Heart left ventricle (tissue), 16 donors: Measurements from ENCODE around the gene PTPRN2. TPM values are rescaled to one million over a fixed set of nuclear protein-coding genes. Genes with fewer than 3 reads are reported as not detected.

Source experiments
- ATAC-seq, 4 donors: fragments of 200-7000 bp; cut with Tn5 transposase; one replicate each; pipeline ENCODE4 v1.9.1; 2020 to 2022; ENCODE audit warnings: moderate library complexity in 4 of 4, mild to moderate bottlenecking in 3 of 4, moderate number of reproducible peaks in 1 of 4
- DNase-seq, 5 donors: peaks; one replicate each; pipeline ENCODE4 v3.0.0-alpha.2; 2020
- H3K27ac ChIP-seq, 12 donors: fragments of 200-600 bp; sonication (generic) in 4 of 12; one replicate each; pipeline versions ENCODE4 v1.5.0 to v1.8.0; 2016 to 2022; ENCODE audit warnings: mild to moderate bottlenecking in 2 of 12
- H3K27me3 ChIP-seq, 9 donors: fragments of 200-600 bp; sonication (generic) in 2 of 9; one replicate each; pipeline versions ENCODE4 v1.5.1 to v1.8.0; 2016 to 2022; ENCODE audit warnings: mild to moderate bottlenecking in 3 of 9
- H3K36me3 ChIP-seq, 9 donors: fragments of 200-600 bp; sonication (generic) in 2 of 9; one replicate each; pipeline versions ENCODE4 v1.5.0 to v1.8.0; 2018 to 2022; ENCODE audit warnings: mild to moderate bottlenecking in 2 of 9
- H3K4me1 ChIP-seq, 12 donors: fragments of 200-600 bp; sonication (generic) in 4 of 12; one replicate each; pipeline versions ENCODE4 v1.5.0 to v1.8.0; 2016 to 2022; ENCODE audit warnings: mild to moderate bottlenecking in 3 of 12
- H3K4me3 ChIP-seq, 12 donors: fragments of 200-600 bp; sonication (generic) in 4 of 12; one replicate each; pipeline versions ENCODE4 v1.5.0 to v1.8.0; 2017 to 2022; ENCODE audit warnings: mild to moderate bottlenecking in 9 of 12, moderate library complexity in 4 of 12
- H3K9me3 ChIP-seq, 12 donors: fragments of 200-600 bp; sonication (generic) in 4 of 12; one replicate each; pipeline versions ENCODE4 v1.5.0 to v1.8.0; 2016 to 2022; ENCODE audit warnings: mild to moderate bottlenecking in 1 of 12
- POLR2A ChIP-seq, 2 donors: fragments of 450-650 bp; IDR thresholded peaks; one replicate each; pipeline ENCODE4 v1.6.1; 2017; ENCODE audit warnings: antibody characterized with exemption in 2 of 2, mild to moderate bottlenecking in 2 of 2, moderate library complexity in 2 of 2
- WGBS, 4 donors: extraction: QIAGEN DNeasy Blood & Tissue Kit in 2 of 4; methylation state at CpG; one replicate each; pipeline versions ENCODE4 v1.1.5 to v1.1.7; 2013 to 2018; 5-methylcytosine and 5-hydroxymethylcytosine counted together
- intact Hi-C, 10 donors: fragments of 100-400 bp; cut with DNase I; formaldehyde crosslinking; loops; one replicate each; pipeline versions ENCODE4 v1.11.1 to v1.14.2; 2022
- polyA plus RNA-seq, 2 donors: library from polyadenylated mRNA; stranded (reverse); fragments of 200-250 nt; gene quantifications; one replicate each; pipeline ENCODE4 v1.2.3, GENCODE V29; 2013
- total RNA-seq, 9 donors: library from RNA; depleted of rRNA in 2 of 9; stranded (reverse); fragments of >200 nt in 2 of 9; fragmentation: NEBNext Ultra II Directional in 3 of 9; extraction: Animal tissue kit (Norgen Biotek cat#: 25700) in 3 of 9; gene quantifications; one replicate each; pipeline versions ENCODE4 v1.1.0 to v1.2.4, GENCODE V29; 2016 to 2023
- TF ChIP-seq, protein P1 (sequence below), 12 donors: fragments of 200-600 bp; sonication (generic) in 4 of 12; IDR thresholded peaks; one replicate each; pipeline versions ENCODE4 v1.5.0 to v1.8.0; 2018 to 2022; ENCODE audit warnings: antibody characterized with exemption in 12 of 12, mild to moderate bottlenecking in 5 of 12
- donor health status: ischemic (EF 13 %, LVEDD 7.1; RV severe dilation, severe dysfunction).
- donor health status: healthy with polysubstance abuse.
- donor health status: DM: no; HTN: yes; CAD: no.
- donor health status: DM: no; HTN: no; CAD: no.
- donor health status: ischemic (EF 25% LVEDD 6.9; RV normal size, moderate dysfunction).
- donor health status: ischemic (EF 25% LVEDD 5.7; RV mildly dilated, moderate dysfunction).
- donor health status: healthy.
- donor health status: DM: yes; HTN: yes; CAD: no.
- donor health status: ischemic (EF 35%, LVEDD 5.7; RV mildly dilated, moderate dysfunction).
- donor health status: nonischemic (EF 11% LVEDD 7.7; RV severe dilation, severe dysfunction).
- donor health status: DM: yes; HTN: yes; CAD: no.
- donor health status: PGD.
- donor health status: ischemic (EF 29% LVEDD 5.4; RV normal size, mild dysfunction).
- donor health status: nonischemic (EF 23%, LVEDD 6.1; RV moderate dilation, normal function).

PTPRN2 gene
- total and polyA plus RNA-seq, 11 donors = 0.61 to 2.3 (median 1.3) TPM

DNA sequence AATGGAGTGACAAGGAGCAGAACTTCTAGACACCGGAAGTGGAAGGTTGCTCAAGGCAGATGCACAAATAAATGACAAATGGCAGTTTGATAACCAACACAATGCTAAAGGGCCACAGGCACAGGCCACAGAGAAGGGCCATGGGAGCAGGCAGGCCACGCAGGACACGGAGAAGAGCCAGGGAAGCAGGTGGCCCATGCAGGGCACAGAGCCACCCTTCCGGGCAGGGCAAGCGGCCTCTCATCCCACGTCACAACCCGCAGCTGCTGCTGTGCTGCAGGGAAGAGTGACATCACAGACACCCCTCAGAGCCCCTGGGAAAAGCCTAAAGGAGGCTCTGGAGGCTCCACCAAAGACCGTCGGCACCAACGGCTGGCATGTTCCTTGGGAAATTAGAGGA, 328.5 kb downstream of the PTPRN2 start:
- no peak overlapping the region for H3K27ac ChIP-seq
- 87 to 96% (median 90%) methylated on average over 8 to 10 of the region's 10 CpGs for WGBS, 4 donors
- H3K27me3 ChIP-seq = peaks cover 0 to 21% (median 0%) of the 10 kb centered on the region in 9 donors
- H3K4me1 ChIP-seq = no peaks in the 10 kb centered on the region
- intact Hi-C loops = no loop called here
- no peak for ATAC-seq
- H3K4me3 ChIP-seq = no peak overlapping the region
- TF ChIP-seq, protein P1, sequence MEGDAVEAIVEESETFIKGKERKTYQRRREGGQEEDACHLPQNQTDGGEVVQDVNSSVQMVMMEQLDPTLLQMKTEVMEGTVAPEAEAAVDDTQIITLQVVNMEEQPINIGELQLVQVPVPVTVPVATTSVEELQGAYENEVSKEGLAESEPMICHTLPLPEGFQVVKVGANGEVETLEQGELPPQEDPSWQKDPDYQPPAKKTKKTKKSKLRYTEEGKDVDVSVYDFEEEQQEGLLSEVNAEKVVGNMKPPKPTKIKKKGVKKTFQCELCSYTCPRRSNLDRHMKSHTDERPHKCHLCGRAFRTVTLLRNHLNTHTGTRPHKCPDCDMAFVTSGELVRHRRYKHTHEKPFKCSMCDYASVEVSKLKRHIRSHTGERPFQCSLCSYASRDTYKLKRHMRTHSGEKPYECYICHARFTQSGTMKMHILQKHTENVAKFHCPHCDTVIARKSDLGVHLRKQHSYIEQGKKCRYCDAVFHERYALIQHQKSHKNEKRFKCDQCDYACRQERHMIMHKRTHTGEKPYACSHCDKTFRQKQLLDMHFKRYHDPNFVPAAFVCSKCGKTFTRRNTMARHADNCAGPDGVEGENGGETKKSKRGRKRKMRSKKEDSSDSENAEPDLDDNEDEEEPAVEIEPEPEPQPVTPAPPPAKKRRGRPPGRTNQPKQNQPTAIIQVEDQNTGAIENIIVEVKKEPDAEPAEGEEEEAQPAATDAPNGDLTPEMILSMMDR (IDR thresholded peaks at IDR 0.05) = no peak
- TF ChIP-seq POLR2A (IDR thresholded peaks at IDR 0.05) = no peak
- no peaks in the 10 kb centered on the region for H3K36me3 ChIP-seq
- H3K9me3 ChIP-seq = peaks cover 0 to 3% (median 0%) of the 10 kb centered on the region in 12 donors
- DNase-seq = no peak

DNA sequence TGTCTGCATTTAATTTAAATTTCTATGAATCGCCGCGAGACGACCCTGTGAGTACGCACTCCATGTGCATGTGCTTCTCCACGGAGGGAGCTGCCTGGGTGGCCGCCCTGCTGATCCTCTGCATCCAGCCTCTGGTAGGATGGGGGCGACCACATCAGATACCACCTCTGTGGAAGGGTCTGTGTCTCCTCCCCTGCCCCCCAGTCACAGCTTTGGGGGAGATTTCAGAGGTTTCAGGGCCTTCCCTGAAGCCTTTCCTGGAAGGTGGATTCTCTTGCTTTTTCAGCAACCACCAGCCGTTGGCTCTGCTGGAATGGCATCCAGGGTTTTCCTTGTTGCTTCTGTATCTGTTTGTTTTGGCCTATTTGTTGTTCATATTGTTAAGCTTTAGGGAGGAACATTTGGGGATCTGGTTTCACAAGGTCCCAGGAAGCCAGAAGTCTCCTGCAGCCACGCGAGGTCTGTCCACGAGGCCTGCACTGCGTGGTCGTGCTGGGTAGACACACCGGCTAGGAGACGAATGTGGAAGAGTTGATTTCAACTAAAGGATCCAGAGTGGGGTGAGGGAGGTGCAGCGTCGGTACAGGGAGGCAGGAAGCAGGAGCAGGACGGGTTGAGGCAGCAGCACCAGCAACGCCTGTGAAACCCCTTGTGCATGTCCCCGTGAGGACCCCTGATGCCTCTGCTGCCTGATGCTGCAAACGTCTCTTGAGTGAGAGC, 329.1 kb downstream of the PTPRN2 start:
- Histone ChIP-seq H3K27me3 (peaks cover 0 to 21% (median 0%) of the 10 kb centered on the region in 9 donors), H3K36me3 (no peaks in the 10 kb centered on the region), H3K9me3 (peaks cover 0 to 3% (median 0%) of the 10 kb centered on the region in 12 donors), H3K27ac (no peak overlapping the region), H3K4me1 (no peaks in the 10 kb centered on the region), H3K4me3 (no peak overlapping the region)
- DNase-seq (no peak), ATAC-seq (no peak)
- WGBS, 4 donors = 85 to 90% (median 87%) methylated on average over 22 of the region's 22 CpGs
- no peak for TF ChIP-seq POLR2A (IDR thresholded peaks at IDR 0.05)
- TF ChIP-seq, protein P1 (IDR thresholded peaks at IDR 0.05) = no peak
- intact Hi-C loops = no loop called here

DNA sequence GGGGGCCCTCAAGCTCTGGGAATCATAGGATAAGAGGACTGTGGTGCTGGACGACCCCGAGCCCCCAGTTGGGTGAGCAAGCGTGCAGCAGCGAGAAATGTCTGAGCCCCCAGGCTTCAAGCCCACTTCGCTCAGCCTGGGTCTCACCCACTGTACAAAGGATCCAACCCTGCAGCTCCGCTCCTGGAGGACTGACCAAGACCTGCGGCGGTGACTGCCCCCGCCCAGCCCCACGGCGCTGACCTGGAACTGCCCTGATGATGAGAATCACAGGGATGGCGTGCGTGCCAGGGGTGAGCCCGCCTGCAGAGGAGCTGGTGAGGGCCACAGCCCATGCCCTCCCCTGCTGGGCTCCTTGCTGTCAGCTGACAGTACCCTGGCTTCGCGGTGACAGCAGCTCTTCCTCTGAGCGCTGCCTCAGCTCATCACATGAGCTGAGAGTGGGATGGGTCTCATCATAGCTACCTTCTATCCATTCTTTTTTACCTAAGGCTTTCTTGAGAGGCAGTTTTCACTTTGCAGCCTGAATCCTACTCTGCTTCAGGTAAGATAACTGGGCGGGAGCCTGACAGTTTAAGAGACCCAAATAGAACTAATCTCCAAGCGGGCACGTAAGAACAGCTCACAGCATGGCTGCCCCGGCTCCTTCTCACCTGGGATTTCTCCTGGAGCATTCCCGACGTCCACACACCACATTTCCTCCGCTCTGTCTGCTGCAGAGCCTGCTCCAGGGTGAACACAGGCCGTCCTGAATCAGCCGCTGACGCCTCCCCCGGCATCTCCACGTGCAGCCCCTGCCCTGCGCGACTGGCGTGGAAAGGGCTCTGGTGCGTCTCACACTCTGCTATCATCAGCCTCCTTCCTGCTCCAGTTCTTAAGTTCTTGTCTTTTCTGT, 329.9 kb downstream of the PTPRN2 start:
- Histone ChIP-seq H3K36me3 (no peaks in the 10 kb centered on the region), H3K27ac (no peak overlapping the region), H3K4me1 (no peaks in the 10 kb centered on the region), H3K27me3 (peaks cover 0 to 21% (median 0%) of the 10 kb centered on the region in 9 donors), H3K4me3 (no peak overlapping the region), H3K9me3 (peaks cover 0 to 3% (median 0%) of the 10 kb centered on the region in 12 donors)
- no peak for TF ChIP-seq POLR2A (IDR thresholded peaks at IDR 0.05)
- TF ChIP-seq, protein P1 (IDR thresholded peaks at IDR 0.05) = no peak
- DNase-seq (no peak), ATAC-seq (no peak)
- WGBS, 4 donors = 87 to 91% (median 89%) methylated on average over 33 of the region's 33 CpGs
- intact Hi-C loops = no loop called here

DNA sequence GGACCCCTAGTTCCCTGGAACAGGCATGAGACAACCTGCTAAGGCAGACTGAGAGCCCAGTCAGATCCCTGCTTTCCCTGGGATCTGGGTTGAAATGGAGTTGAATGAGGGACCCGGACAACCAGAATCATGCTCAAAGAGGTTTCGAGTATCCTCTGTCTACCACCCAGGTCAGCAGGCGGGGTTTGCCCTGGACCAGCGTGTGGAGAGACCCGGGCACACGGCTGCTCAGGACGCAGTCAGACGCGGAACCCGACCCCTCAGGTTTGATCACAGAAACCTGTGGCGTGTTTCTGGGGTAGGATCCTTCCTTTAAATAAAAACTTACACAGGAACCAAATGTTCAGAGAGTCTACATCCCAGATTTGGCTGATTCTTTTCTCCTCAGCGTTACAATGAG, 330.6 kb downstream of the PTPRN2 start:
- Histone ChIP-seq H3K4me3 (no peak overlapping the region), H3K27me3 (peaks cover 0 to 21% (median 0%) of the 10 kb centered on the region in 9 donors), H3K4me1 (no peaks in the 10 kb centered on the region), H3K9me3 (peaks cover 0 to 3% (median 0%) of the 10 kb centered on the region in 12 donors), H3K36me3 (no peaks in the 10 kb centered on the region), H3K27ac (no peak overlapping the region)
- 85 to 91% (median 90%) methylated on average over 12 of the region's 12 CpGs for WGBS, 4 donors
- TF ChIP-seq, protein P1 (IDR thresholded peaks at IDR 0.05) = no peak
- TF ChIP-seq POLR2A (IDR thresholded peaks at IDR 0.05) = no peak
- DNase-seq (no peak), ATAC-seq (no peak)
- intact Hi-C loops = no loop called here
